ENCODE measurements around the gene MRPS22. TPM values are rescaled to one million over a fixed set of nuclear protein-coding genes. Genes with fewer than 3 reads are reported as not detected.

The MRPS22 gene
- total RNA-seq, 1 donor from 2014 or later = 45.7 TPM

DNA sequence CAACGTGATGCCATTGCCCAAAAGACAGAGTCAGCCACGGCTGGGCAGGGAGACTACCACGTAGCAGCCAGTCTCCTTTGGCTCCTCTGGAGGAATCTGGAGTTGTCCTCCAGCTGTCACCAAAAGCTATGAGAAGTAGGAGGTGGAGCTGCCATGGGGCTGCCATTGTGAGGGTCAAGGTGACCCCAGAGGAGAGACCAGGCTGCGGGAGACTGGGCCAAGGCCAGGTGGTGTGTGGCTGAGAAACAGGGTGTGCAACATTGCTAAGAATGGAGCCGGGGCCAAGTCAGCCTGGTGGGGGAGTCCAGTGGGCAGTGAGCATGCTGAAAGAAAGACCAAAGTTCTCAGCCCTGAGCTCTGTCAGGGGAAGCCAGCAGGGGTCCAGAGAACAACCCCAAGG is 29.9 kb upstream of the MRPS22 start:
- Histone ChIP-seq H3K36me3 (ENCODE audit: control insufficient read depth, insufficient read depth, low read length) (no peaks in the 10 kb centered on the region), H3K27me3 (ENCODE audit: control insufficient read depth, insufficient read depth, low read length) (no peaks in the 10 kb centered on the region), H3K4me3 (ENCODE audit: low read depth, low read length) (no peak overlapping the region)
- TF ChIP-seq, protein P1, sequence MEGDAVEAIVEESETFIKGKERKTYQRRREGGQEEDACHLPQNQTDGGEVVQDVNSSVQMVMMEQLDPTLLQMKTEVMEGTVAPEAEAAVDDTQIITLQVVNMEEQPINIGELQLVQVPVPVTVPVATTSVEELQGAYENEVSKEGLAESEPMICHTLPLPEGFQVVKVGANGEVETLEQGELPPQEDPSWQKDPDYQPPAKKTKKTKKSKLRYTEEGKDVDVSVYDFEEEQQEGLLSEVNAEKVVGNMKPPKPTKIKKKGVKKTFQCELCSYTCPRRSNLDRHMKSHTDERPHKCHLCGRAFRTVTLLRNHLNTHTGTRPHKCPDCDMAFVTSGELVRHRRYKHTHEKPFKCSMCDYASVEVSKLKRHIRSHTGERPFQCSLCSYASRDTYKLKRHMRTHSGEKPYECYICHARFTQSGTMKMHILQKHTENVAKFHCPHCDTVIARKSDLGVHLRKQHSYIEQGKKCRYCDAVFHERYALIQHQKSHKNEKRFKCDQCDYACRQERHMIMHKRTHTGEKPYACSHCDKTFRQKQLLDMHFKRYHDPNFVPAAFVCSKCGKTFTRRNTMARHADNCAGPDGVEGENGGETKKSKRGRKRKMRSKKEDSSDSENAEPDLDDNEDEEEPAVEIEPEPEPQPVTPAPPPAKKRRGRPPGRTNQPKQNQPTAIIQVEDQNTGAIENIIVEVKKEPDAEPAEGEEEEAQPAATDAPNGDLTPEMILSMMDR (IDR thresholded peaks at IDR 0.05; ENCODE audit: insufficient read depth, low read length, poor library complexity, severe bottlenecking) = no peak
- no peak for DNase-seq (ENCODE audit: low read depth)

DNA sequence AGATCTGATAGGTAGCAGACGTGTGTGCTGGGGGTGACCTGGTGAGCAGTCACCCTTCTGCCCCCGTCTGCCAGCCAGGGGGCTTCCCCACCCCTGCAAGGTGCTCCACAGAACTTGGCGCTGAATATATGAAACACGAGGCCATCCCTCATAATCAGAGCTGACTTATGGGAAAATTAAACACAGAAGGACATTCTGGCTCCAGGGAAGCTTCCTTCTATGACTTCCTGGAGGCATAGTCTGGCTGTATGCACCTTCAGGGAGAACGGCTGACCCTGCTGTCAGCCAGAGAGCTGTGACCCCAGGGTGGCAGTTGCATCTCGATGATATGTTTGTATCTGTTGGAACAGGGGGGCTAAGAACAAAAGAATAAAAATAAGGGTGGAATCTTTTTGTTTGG is 26.6 kb upstream of the MRPS22 start:
- Histone ChIP-seq H3K27me3 (ENCODE audit: control insufficient read depth, insufficient read depth, low read length) (no peaks in the 10 kb centered on the region), H3K36me3 (ENCODE audit: control insufficient read depth, insufficient read depth, low read length) (no peaks in the 10 kb centered on the region), H3K4me3 (ENCODE audit: low read depth, low read length) (no peak overlapping the region)
- DNase-seq (ENCODE audit: low read depth) = no peak
- TF ChIP-seq, protein P1 (IDR thresholded peaks at IDR 0.05; ENCODE audit: insufficient read depth, low read length, poor library complexity, severe bottlenecking) = no peak

DNA sequence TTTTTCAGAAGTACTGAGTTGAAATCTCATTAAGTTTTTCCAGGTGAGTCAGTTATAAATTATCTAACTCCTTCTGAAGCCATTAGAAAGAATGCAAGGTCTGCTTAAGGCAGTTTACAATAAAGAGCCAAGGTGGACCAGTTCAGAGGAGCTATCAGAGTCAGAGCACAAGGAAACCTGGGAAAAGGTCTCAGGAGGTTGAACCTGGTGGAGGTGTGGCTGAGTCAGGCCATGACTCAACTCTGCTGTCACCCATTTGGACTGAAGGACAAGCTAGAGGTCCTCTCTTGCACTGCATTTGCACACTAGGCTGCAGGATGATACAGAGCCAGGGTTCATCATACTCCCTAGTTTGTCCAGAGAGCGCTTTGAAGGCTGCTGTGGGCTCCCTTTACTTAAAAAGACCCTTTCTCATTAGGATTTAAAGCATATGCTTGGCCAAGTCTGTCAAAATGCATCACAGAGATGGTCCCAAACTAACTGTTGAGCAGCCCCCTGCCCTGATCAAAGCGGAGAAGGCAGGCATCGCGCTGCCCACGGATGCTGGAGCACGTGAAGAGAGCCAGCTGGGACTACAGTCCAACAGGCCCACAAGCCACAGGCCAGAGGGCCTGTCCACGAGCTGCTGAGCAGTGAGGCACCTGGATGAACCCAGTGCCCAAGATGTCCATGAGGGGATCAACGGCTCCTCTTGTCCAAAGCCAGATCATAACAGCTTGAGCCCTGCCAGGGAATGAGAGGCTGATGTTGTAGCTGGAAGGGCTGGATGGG is 26.0 kb upstream of the MRPS22 start:
- DNase-seq (ENCODE audit: low read depth) = no peak
- Histone ChIP-seq H3K36me3 (ENCODE audit: control insufficient read depth, insufficient read depth, low read length) (no peaks in the 10 kb centered on the region), H3K27me3 (ENCODE audit: control insufficient read depth, insufficient read depth, low read length) (no peaks in the 10 kb centered on the region), H3K4me3 (ENCODE audit: low read depth, low read length) (no peak overlapping the region)
- TF ChIP-seq, protein P1 (IDR thresholded peaks at IDR 0.05; ENCODE audit: insufficient read depth, low read length, poor library complexity, severe bottlenecking) = no peak

DNA sequence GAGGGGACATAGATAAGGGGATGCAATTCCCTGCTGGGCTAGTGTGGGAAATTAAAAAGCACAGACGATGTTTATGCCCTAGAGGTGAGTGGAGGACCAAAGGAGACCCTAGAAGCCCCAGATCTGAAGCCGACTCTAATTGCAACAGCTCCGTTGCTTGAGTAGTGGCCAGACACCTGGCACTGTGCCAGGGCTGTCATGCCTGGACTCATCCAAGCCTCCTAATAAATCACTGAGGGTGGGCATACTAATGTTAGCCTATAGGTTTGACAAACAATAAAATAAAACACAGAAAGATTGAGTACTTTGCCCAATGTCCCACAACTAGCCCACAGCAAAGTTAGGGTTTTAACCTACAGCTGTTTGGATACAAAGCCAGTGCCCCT is 25.4 kb upstream of the MRPS22 start:
- TF ChIP-seq, protein P1 (IDR thresholded peaks at IDR 0.05; ENCODE audit: insufficient read depth, low read length, poor library complexity, severe bottlenecking) = no peak
- no peak for DNase-seq (ENCODE audit: low read depth)

DNA sequence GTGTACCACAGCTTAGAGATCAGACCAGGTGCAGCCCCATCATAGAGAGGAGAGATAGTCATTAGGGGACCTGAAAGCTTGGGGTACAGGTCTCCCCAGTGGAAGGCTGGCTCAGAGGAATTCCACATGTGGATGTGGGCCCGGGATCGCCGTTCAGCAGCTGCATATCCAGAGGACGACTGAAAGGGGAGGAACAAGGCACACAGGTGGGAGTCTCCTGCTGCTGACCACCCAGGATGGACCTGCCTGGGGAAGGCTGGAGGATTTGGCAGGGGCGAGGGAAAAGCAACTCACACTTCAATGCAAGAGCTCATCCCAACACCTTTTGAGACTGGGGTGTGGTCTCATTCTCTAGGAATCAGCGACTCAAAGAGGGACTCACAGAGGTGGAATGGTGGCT is 25.0 kb upstream of the MRPS22 start:
- H3K36me3 ChIP-seq (ENCODE audit: control insufficient read depth, insufficient read depth, low read length) = no peaks in the 10 kb centered on the region
- TF ChIP-seq, protein P1 (IDR thresholded peaks at IDR 0.05; ENCODE audit: insufficient read depth, low read length, poor library complexity, severe bottlenecking) = no peak
- DNase-seq (ENCODE audit: low read depth) = no peak

More for the DNA sequence above, 25.4 kb upstream of the MRPS22 start:
- no peak overlapping the region for H3K4me3 ChIP-seq (ENCODE audit: low read depth, low read length)
- no peaks in the 10 kb centered on the region for H3K27me3 ChIP-seq (ENCODE audit: control insufficient read depth, insufficient read depth, low read length)
- H3K36me3 ChIP-seq (ENCODE audit: control insufficient read depth, insufficient read depth, low read length) = no peaks in the 10 kb centered on the region

More for the DNA sequence above, 25.0 kb upstream of the MRPS22 start:
- H3K27me3 ChIP-seq (ENCODE audit: control insufficient read depth, insufficient read depth, low read length) = no peaks in the 10 kb centered on the region
- H3K4me3 ChIP-seq (ENCODE audit: low read depth, low read length) = no peak overlapping the region
